ENCODE measurements around the gene GIMD1.
"Not testable (repeated sequence)": the region's sequence is repeated elsewhere in the genome, so short reads cannot be mapped to it uniquely, and the experiment has no call there.

The GIMD1 gene

GRCh38 chr4:106368678-106369077 is at the start of gene GIMD1:
Gene GIMD1 (minus strand): TSS chr4:106368778. CDS start chr4:106367435, 1,343 bp downstream.
- Histone ChIP-seq H3K9ac (ENCODE audit: low read depth in 1 of 2, low read length in 2 of 2) (no peak within 1 kb of the TSS), H3K36me3 (ENCODE audit: control insufficient read depth in 1 of 2, insufficient read depth in 2 of 2, low read length in 2 of 2) (no peaks in the 10 kb centered on the region), H3K27me3 (ENCODE audit: control insufficient read depth in 1 of 2, insufficient read depth in 2 of 2, low read length in 2 of 2) (no peaks in the 10 kb centered on the region), H3K4me3 (ENCODE audit: low read depth in 1 of 2, low read length in 2 of 2) (peak within 1 kb of the TSS; percentile 6 to 23), H3K27ac (ENCODE audit: low read depth, low read length) (no peak within 1 kb of the TSS), H3K4me1 (ENCODE audit: control insufficient read depth in 1 of 2, insufficient read depth in 2 of 2, low read length in 2 of 2) (peaks cover 0 to 5% of the 10 kb centered on the region in 2 donors), H3K9me3 (ENCODE audit: control insufficient read depth in 1 of 2, low read length in 2 of 2) (no peaks in the 10 kb centered on the region)

GRCh38 chr4:106414366-106414765 is 45.8 kb upstream of the GIMD1 start:
- H3K4me3 ChIP-seq (ENCODE audit: low read depth in 1 of 2, low read length in 2 of 2): no peak overlapping the region
- H3K27me3 ChIP-seq (ENCODE audit: control insufficient read depth in 1 of 2, insufficient read depth in 2 of 2, low read length in 2 of 2): no peaks in the 10 kb centered on the region
- H3K4me1 ChIP-seq (ENCODE audit: control insufficient read depth in 1 of 2, insufficient read depth in 2 of 2, low read length in 2 of 2): no peaks in the 10 kb centered on the region
- H3K27ac ChIP-seq (ENCODE audit: low read depth, low read length): no peak overlapping the region
- no peaks in the 10 kb centered on the region for H3K36me3 ChIP-seq (ENCODE audit: control insufficient read depth in 1 of 2, insufficient read depth in 2 of 2, low read length in 2 of 2)
- no peak overlapping the region for H3K9ac ChIP-seq (ENCODE audit: low read depth in 1 of 2, low read length in 2 of 2)
- H3K9me3 ChIP-seq (ENCODE audit: control insufficient read depth in 1 of 2, low read length in 2 of 2): no peaks in the 10 kb centered on the region

GRCh38 chr4:106409901-106410889 is 41.6 kb upstream of the GIMD1 start:
- Histone ChIP-seq H3K9me3 (ENCODE audit: control insufficient read depth in 1 of 2, low read length in 2 of 2) (no peaks in the 10 kb centered on the region), H3K9ac (ENCODE audit: low read depth in 1 of 2, low read length in 2 of 2) (no peak overlapping the region), H3K27ac (ENCODE audit: low read depth, low read length) (no peak overlapping the region), H3K36me3 (ENCODE audit: control insufficient read depth in 1 of 2, insufficient read depth in 2 of 2, low read length in 2 of 2) (no peaks in the 10 kb centered on the region), H3K27me3 (ENCODE audit: control insufficient read depth in 1 of 2, insufficient read depth in 2 of 2, low read length in 2 of 2) (no peaks in the 10 kb centered on the region), H3K4me1 (ENCODE audit: control insufficient read depth in 1 of 2, insufficient read depth in 2 of 2, low read length in 2 of 2) (no peaks in the 10 kb centered on the region), H3K4me3 (ENCODE audit: low read depth in 1 of 2, low read length in 2 of 2) (no peak overlapping the region)

GRCh38 chr4:106408004-106408403 is 39.4 kb upstream of the GIMD1 start:
- not testable (repeated sequence) for H3K4me1 ChIP-seq (ENCODE audit: control insufficient read depth in 1 of 2, insufficient read depth in 2 of 2, low read length in 2 of 2); H3K9me3 ChIP-seq (ENCODE audit: control insufficient read depth in 1 of 2, low read length in 2 of 2); H3K9ac ChIP-seq (ENCODE audit: low read depth in 1 of 2, low read length in 2 of 2); H3K27ac ChIP-seq (ENCODE audit: low read depth, low read length); H3K36me3 ChIP-seq (ENCODE audit: control insufficient read depth in 1 of 2, insufficient read depth in 2 of 2, low read length in 2 of 2); H3K4me3 ChIP-seq (ENCODE audit: low read depth in 1 of 2, low read length in 2 of 2); H3K27me3 ChIP-seq (ENCODE audit: control insufficient read depth in 1 of 2, insufficient read depth in 2 of 2, low read length in 2 of 2)

- Histone ChIP-seq H3K4me3 (ENCODE audit: low read depth in 1 of 2, low read length in 2 of 2) (no peak overlapping the region), H3K4me1 (ENCODE audit: control insufficient read depth in 1 of 2, insufficient read depth in 2 of 2, low read length in 2 of 2) (no peaks in the 10 kb centered on the region)
Observed at GRCh38 chr4:106401157-106401556, 32.6 kb upstream of the GIMD1 start.

GRCh38 chr4:106398898-106399297 is 30.3 kb upstream of the GIMD1 start:
- H3K36me3 ChIP-seq (ENCODE audit: control insufficient read depth in 1 of 2, insufficient read depth in 2 of 2, low read length in 2 of 2); H3K4me1 ChIP-seq (ENCODE audit: control insufficient read depth in 1 of 2, insufficient read depth in 2 of 2, low read length in 2 of 2); H3K9me3 ChIP-seq (ENCODE audit: control insufficient read depth in 1 of 2, low read length in 2 of 2); H3K4me3 ChIP-seq (ENCODE audit: low read depth in 1 of 2, low read length in 2 of 2); H3K27ac ChIP-seq (ENCODE audit: low read depth, low read length); H3K27me3 ChIP-seq (ENCODE audit: control insufficient read depth in 1 of 2, insufficient read depth in 2 of 2, low read length in 2 of 2); H3K9ac ChIP-seq (ENCODE audit: low read depth in 1 of 2, low read length in 2 of 2): not testable (repeated sequence)

More at GRCh38 chr4:106401157-106401556, 32.6 kb upstream of the GIMD1 start:
- H3K27me3 ChIP-seq (ENCODE audit: control insufficient read depth in 1 of 2, insufficient read depth in 2 of 2, low read length in 2 of 2): no peaks in the 10 kb centered on the region
- H3K9me3 ChIP-seq (ENCODE audit: control insufficient read depth in 1 of 2, low read length in 2 of 2): peaks cover 6% of the 10 kb centered on the region in 2 donors
- no peaks in the 10 kb centered on the region for H3K36me3 ChIP-seq (ENCODE audit: control insufficient read depth in 1 of 2, insufficient read depth in 2 of 2, low read length in 2 of 2)
- H3K27ac ChIP-seq (ENCODE audit: low read depth, low read length): no peak overlapping the region
- no peak overlapping the region for H3K9ac ChIP-seq (ENCODE audit: low read depth in 1 of 2, low read length in 2 of 2)

- Histone ChIP-seq H3K9me3 (ENCODE audit: control insufficient read depth in 1 of 2, low read length in 2 of 2) (peaks cover 6 to 7% of the 10 kb centered on the region in 2 donors), H3K27me3 (ENCODE audit: control insufficient read depth in 1 of 2, insufficient read depth in 2 of 2, low read length in 2 of 2) (no peaks in the 10 kb centered on the region), H3K4me3 (ENCODE audit: low read depth in 1 of 2, low read length in 2 of 2) (no peak overlapping the region), H3K27ac (ENCODE audit: low read depth, low read length) (no peak overlapping the region), H3K4me1 (ENCODE audit: control insufficient read depth in 1 of 2, insufficient read depth in 2 of 2, low read length in 2 of 2) (no peaks in the 10 kb centered on the region), H3K9ac (ENCODE audit: low read depth in 1 of 2, low read length in 2 of 2) (no peak overlapping the region), H3K36me3 (ENCODE audit: control insufficient read depth in 1 of 2, insufficient read depth in 2 of 2, low read length in 2 of 2) (no peaks in the 10 kb centered on the region)
Observed at GRCh38 chr4:106395582-106395981, 27.0 kb upstream of the GIMD1 start.

- Histone ChIP-seq H3K36me3 (ENCODE audit: control insufficient read depth in 1 of 2, insufficient read depth in 2 of 2, low read length in 2 of 2) (no peaks in the 10 kb centered on the region), H3K4me3 (ENCODE audit: low read depth in 1 of 2, low read length in 2 of 2) (no peak overlapping the region), H3K4me1 (ENCODE audit: control insufficient read depth in 1 of 2, insufficient read depth in 2 of 2, low read length in 2 of 2) (no peaks in the 10 kb centered on the region), H3K27me3 (ENCODE audit: control insufficient read depth in 1 of 2, insufficient read depth in 2 of 2, low read length in 2 of 2) (no peaks in the 10 kb centered on the region), H3K9ac (ENCODE audit: low read depth in 1 of 2, low read length in 2 of 2) (no peak overlapping the region), H3K9me3 (ENCODE audit: control insufficient read depth in 1 of 2, low read length in 2 of 2) (no peaks in the 10 kb centered on the region), H3K27ac (ENCODE audit: low read depth, low read length) (no peak overlapping the region)
Observed at GRCh38 chr4:106385853-106386393, 17.3 kb upstream of the GIMD1 start.

- Histone ChIP-seq H3K4me1 (ENCODE audit: control insufficient read depth in 1 of 2, insufficient read depth in 2 of 2, low read length in 2 of 2) (no peaks in the 10 kb centered on the region), H3K4me3 (ENCODE audit: low read depth in 1 of 2, low read length in 2 of 2) (no peak overlapping the region), H3K9me3 (ENCODE audit: control insufficient read depth in 1 of 2, low read length in 2 of 2) (no peaks in the 10 kb centered on the region), H3K9ac (ENCODE audit: low read depth in 1 of 2, low read length in 2 of 2) (no peak overlapping the region), H3K27ac (ENCODE audit: low read depth, low read length) (no peak overlapping the region), H3K27me3 (ENCODE audit: control insufficient read depth in 1 of 2, insufficient read depth in 2 of 2, low read length in 2 of 2) (no peaks in the 10 kb centered on the region), H3K36me3 (ENCODE audit: control insufficient read depth in 1 of 2, insufficient read depth in 2 of 2, low read length in 2 of 2) (no peaks in the 10 kb centered on the region)
Observed at GRCh38 chr4:106384878-106385277, 16.3 kb upstream of the GIMD1 start.

- no peaks in the 10 kb centered on the region for H3K9me3 ChIP-seq (ENCODE audit: control insufficient read depth in 1 of 2, low read length in 2 of 2)
- no peaks in the 10 kb centered on the region for H3K27me3 ChIP-seq (ENCODE audit: control insufficient read depth in 1 of 2, insufficient read depth in 2 of 2, low read length in 2 of 2)
- H3K27ac ChIP-seq (ENCODE audit: low read depth, low read length): no peak overlapping the region
- H3K9ac ChIP-seq (ENCODE audit: low read depth in 1 of 2, low read length in 2 of 2): no peak overlapping the region
- no peak overlapping the region for H3K4me3 ChIP-seq (ENCODE audit: low read depth in 1 of 2, low read length in 2 of 2)
- H3K4me1 ChIP-seq (ENCODE audit: control insufficient read depth in 1 of 2, insufficient read depth in 2 of 2, low read length in 2 of 2): no peaks in the 10 kb centered on the region
- no peaks in the 10 kb centered on the region for H3K36me3 ChIP-seq (ENCODE audit: control insufficient read depth in 1 of 2, insufficient read depth in 2 of 2, low read length in 2 of 2)
Observed at GRCh38 chr4:106380179-106380578, 11.6 kb upstream of the GIMD1 start.

Measured in duodenal mucosa (tissue), 2 donors.